SK-N-SH (cell line): ENCODE results near the gene DPP4. TPM values are rescaled to one million over a fixed set of nuclear protein-coding genes. Genes with fewer than 3 reads are reported as not detected.

Experiments used
- CTCF ChIA-PET: fragments of 300-600, 350-600 bp; formaldehyde crosslinking; extraction: SDS; loops from one replicate; lab custom pipeline; 2021; lab: Yijun Ruan, JAX
- POLR2A ChIA-PET: fragments of 350-600 bp; sonication (Branson Sonifier 250); formaldehyde crosslinking; extraction: SDS; loops from one replicate; lab custom pipeline; 2020; ENCODE audit warnings: antibody characterized with exemption, inconsistent platforms; lab: Yijun Ruan, JAX
- DNase-seq: peaks from one replicate; pipeline ENCODE4 v3.0.0; 2012
- H2AFZ ChIP-seq: fragments of 200-600 bp; sonication (generic); 2 replicates; pipeline ENCODE4 v1.8.1; 2016; ENCODE audit warnings: antibody characterized with exemption, mild to moderate bottlenecking, low read depth
- H3F3A ChIP-seq: fragments of 200-600 bp; sonication (generic); replicated peaks from 2 replicates; pipeline ENCODE3; 2016; ENCODE audit warnings: antibody characterized with exemption, mild to moderate bottlenecking; ENCODE audit not compliant: insufficient read depth
- H3K27ac ChIP-seq, 2 experiments: fragments of 200-500 bp in 1 of 2; fragments of 200-600 bp in 1 of 2; sonication (Bioruptor generic) in 1 of 2; sonication (generic), shearing (Covaris generic) in 1 of 2; 2 replicates each; pipeline versions ENCODE4 v1.5.1 to v1.6.1; 2014 to 2016; ENCODE audit warnings: low read depth in 2 of 2, inconsistent platforms in 1 of 2, low read length in 1 of 2, mild to moderate bottlenecking in 1 of 2, mixed read lengths in 1 of 2
- H3K27me3 ChIP-seq: fragments of 200-600 bp; sonication (generic), shearing (Covaris generic); 2 replicates; pipeline ENCODE4 v1.6.1; 2016; ENCODE audit warnings: mixed run types; ENCODE audit not compliant: insufficient read depth
- H3K36me3 ChIP-seq, 2 experiments: fragments of 200-500 bp in 1 of 2; fragments of 200-600 bp in 1 of 2; sonication (Bioruptor generic) in 1 of 2; sonication (generic) in 1 of 2; replicated peaks in 1 of 2; 2 replicates each; pipeline versions ENCODE3 to v1.5.1; 2014 to 2016; ENCODE audit warnings: low read length in 1 of 2, mild to moderate bottlenecking in 1 of 2; ENCODE audit not compliant: insufficient read depth in 2 of 2, control insufficient read depth in 1 of 2
- H3K4me1 ChIP-seq, 2 experiments: fragments of 200-500 bp in 1 of 2; fragments of 200-600 bp in 1 of 2; sonication (Bioruptor generic) in 1 of 2; sonication (generic), shearing (Covaris generic) in 1 of 2; 2 replicates each; pipeline versions ENCODE4 v1.5.1 to v1.6.1; 2014 to 2016; ENCODE audit warnings: low read depth in 1 of 2, low read length in 1 of 2, mixed run types in 1 of 2; ENCODE audit not compliant: insufficient read depth in 2 of 2, control insufficient read depth in 1 of 2
- H3K4me2 ChIP-seq: fragments of 200-600 bp; sonication (generic), shearing (Covaris generic); 2 replicates; pipeline ENCODE4 v1.6.1; 2017; ENCODE audit warnings: mixed run types
- H3K4me3 ChIP-seq, 2 experiments: fragments of 200-500 bp in 1 of 2; fragments of 200-600 bp in 1 of 2; sonication (Bioruptor generic) in 1 of 2; sonication (generic), shearing (Covaris generic) in 1 of 2; 2 replicates each; pipeline versions ENCODE4 v1.5.1 to v1.8.1; 2014 to 2016; ENCODE audit warnings: low read depth in 2 of 2, inconsistent platforms in 1 of 2, low read length in 1 of 2, mild to moderate bottlenecking in 1 of 2, mixed read lengths in 1 of 2, moderate library complexity in 1 of 2
- H3K79me2 ChIP-seq: fragments of 200-600 bp; sonication (generic); 2 replicates; pipeline ENCODE4 v1.8.1; 2017; ENCODE audit warnings: mild to moderate bottlenecking; ENCODE audit not compliant: insufficient read depth
- H3K9ac ChIP-seq: fragments of 200-600 bp; sonication (generic); 2 replicates; pipeline ENCODE4 v1.6.1; 2017; ENCODE audit warnings: mixed run types
- H3K9me2 ChIP-seq: fragments of 200-600 bp; sonication (generic); 2 replicates; pipeline ENCODE4 v1.6.1; 2017; ENCODE audit warnings: mixed run types
- H3K9me3 ChIP-seq: fragments of 200-600 bp; sonication (generic); 2 replicates; pipeline ENCODE4 v1.6.1; 2017; ENCODE audit warnings: mixed run types, mild to moderate bottlenecking, moderate library complexity
- H4K20me1 ChIP-seq: fragments of 200-600 bp; sonication (generic); 2 replicates; pipeline ENCODE4 v1.6.1; 2017; ENCODE audit warnings: mild to moderate bottlenecking, mixed run types; ENCODE audit not compliant: insufficient read depth
- CTCF ChIP-seq: fragments of 200-600 bp; sonication (generic); IDR thresholded peaks from 2 replicates; pipeline ENCODE4 v1.6.1; 2017; ENCODE audit warnings: antibody characterized with exemption, mild to moderate bottlenecking, moderate library complexity
- ELF1 ChIP-seq: IDR thresholded peaks from 2 replicates; pipeline ENCODE4 v1.4.0; 2012
- EP300 ChIP-seq, 2 experiments: IDR thresholded peaks; 2 replicates each; pipeline versions ENCODE4 v1.4.0 to v1.6.1; 2012; ENCODE audit warnings: borderline replicate concordance in 1 of 2, low read depth in 1 of 2, low read length in 1 of 2
- FOSL2 ChIP-seq: IDR thresholded peaks from 2 replicates; pipeline ENCODE4 v1.4.0; 2012; ENCODE audit warnings: low read depth, mild to moderate bottlenecking, moderate library complexity, borderline replicate concordance
- GABPA ChIP-seq: IDR thresholded peaks from 2 replicates; pipeline ENCODE4 v1.4.0; 2012; ENCODE audit warnings: low read depth, mild to moderate bottlenecking
- JUND ChIP-seq: IDR thresholded peaks from 2 replicates; pipeline ENCODE4 v1.4.0; 2012
- MAX ChIP-seq: IDR thresholded peaks from 2 replicates; pipeline ENCODE4 v1.4.0; 2012; ENCODE audit warnings: low read depth
- MEF2A ChIP-seq: IDR thresholded peaks from 2 replicates; pipeline ENCODE4 v1.4.0; 2012; ENCODE audit warnings: low read depth, borderline replicate concordance
- NFIC ChIP-seq: IDR thresholded peaks from 2 replicates; pipeline ENCODE4 v1.4.0; 2012; ENCODE audit warnings: borderline replicate concordance
- POLR2AphosphoS5 ChIP-seq: IDR thresholded peaks from 2 replicates; pipeline ENCODE4 v1.6.1; 2012; ENCODE audit warnings: low read depth, low read length
- RCOR1 ChIP-seq: fragments of 150-350 bp; IDR thresholded peaks from 2 replicates; pipeline ENCODE4 v1.6.1; 2017; ENCODE audit warnings: antibody characterized with exemption, low read length
- REST ChIP-seq: IDR thresholded peaks from 2 replicates; pipeline ENCODE4 v1.6.1; 2012; ENCODE audit warnings: mild to moderate bottlenecking, low read depth, low read length, moderate library complexity
- RFX5 ChIP-seq: IDR thresholded peaks from 2 replicates; pipeline ENCODE4 v1.6.1; 2012; ENCODE audit warnings: mild to moderate bottlenecking, improper control_type of control experiment, low read length
- RXRA ChIP-seq: IDR thresholded peaks from 2 replicates; pipeline ENCODE4 v1.4.0; 2012; ENCODE audit warnings: low read depth, mild to moderate bottlenecking, borderline replicate concordance
- SIN3A ChIP-seq: IDR thresholded peaks from 2 replicates; pipeline ENCODE4 v1.6.1; 2012; ENCODE audit warnings: low read depth, mild to moderate bottlenecking, low read length, moderate library complexity, borderline replicate concordance
- TEAD4 ChIP-seq: IDR thresholded peaks from 2 replicates; pipeline ENCODE4 v1.4.0; 2012; ENCODE audit warnings: mild to moderate bottlenecking, borderline replicate concordance; ENCODE audit not compliant: insufficient read depth
- USF1 ChIP-seq: IDR thresholded peaks from 2 replicates; pipeline ENCODE4 v1.4.0; 2012; ENCODE audit warnings: low read depth, borderline replicate concordance
- YY1 ChIP-seq: IDR thresholded peaks from 2 replicates; pipeline ENCODE4 v1.4.0; 2012; ENCODE audit warnings: low read depth, mild to moderate bottlenecking
- WGBS: methylation state at CpG from one replicate; pipeline ENCODE4 v1.1.6; 2017; ENCODE audit warnings: low lambda C conversion rate; 5-methylcytosine and 5-hydroxymethylcytosine counted together
- polyA plus RNA-seq, 3 experiments: library from polyadenylated mRNA; depleted of rRNA; stranded (reverse); fragments of >200 nt; gene quantifications; 2 replicates each; pipeline ENCODE4 v1.2.3, GENCODE V29; 2012

Gene DPP4
- polyA plus RNA-seq, 1 of the 3 experiments (the other 2 are of a cell fraction) = 5.0 TPM

GRCh38 chr2:162030363-162031190, 43.4 kb downstream of the DPP4 start:
- no peak overlapping the region for H3K9ac ChIP-seq
- no peak overlapping the region for H2AFZ ChIP-seq
- H3K27ac ChIP-seq = no peak overlapping the region
- no peaks in the 10 kb centered on the region for H4K20me1 ChIP-seq
- H3F3A ChIP-seq = peaks cover 11% of the 10 kb centered on the region
- H3K79me2 ChIP-seq = no peaks in the 10 kb centered on the region
- H3K9me2 ChIP-seq = no peaks in the 10 kb centered on the region
- H3K4me3 ChIP-seq = no peak overlapping the region
- peaks cover 2 to 5% of the 10 kb centered on the region in 2 experiments; a peak in 3 of 4 replicates for H3K4me1 ChIP-seq
- H3K4me2 ChIP-seq = no peak overlapping the region
- H3K27me3 ChIP-seq = no peaks in the 10 kb centered on the region
- WGBS = 80% methylated on average over 9 of the region's 9 CpGs
- ChIA-PET POLR2A (no interaction called here), CTCF (interaction anchor here (0.9 kb wide), 1 partner anchor 43 kb away, joined by 3 read pairs; no protein-coding TSS in a partner anchor)
- no peaks in the 10 kb centered on the region for H3K9me3 ChIP-seq
- no peaks in the 10 kb centered on the region for H3K36me3 ChIP-seq
- DNase-seq = no peak
- no peak for TF ChIP-seq FOSL2
- no peak for TF ChIP-seq REST
- TF ChIP-seq RCOR1 = no peak

- Histone ChIP-seq H3K79me2 (no peaks in the 10 kb centered on the region), H4K20me1 (no peaks in the 10 kb centered on the region), H3K9me3 (no peaks in the 10 kb centered on the region), H3F3A (peaks cover 11% of the 10 kb centered on the region), H3K36me3 (no peaks in the 10 kb centered on the region), H3K9me2 (no peaks in the 10 kb centered on the region), H3K4me1 (peaks cover 2 to 5% of the 10 kb centered on the region in 2 experiments; a peak in 3 of 4 replicates), H3K4me2 (peak overlapping the region; percentile 54; the same call in 1 of the 2 replicates), H3K27ac (no peak overlapping the region), H2AFZ (no peak overlapping the region), H3K4me3 (no peak overlapping the region), H3K9ac (no peak overlapping the region), H3K27me3 (no peaks in the 10 kb centered on the region)
- POLR2A ChIA-PET = no interaction called here
- 24% methylated on average over 9 of the region's 9 CpGs for WGBS
- CTCF ChIA-PET = no interaction called here
- DNase-seq = peak; percentile 9
- TF ChIP-seq NFIC = peak; percentile 94
- 0 out of 2 replicates have a peak, but pooled peaks have one; percentile 16 for TF ChIP-seq RXRA
- peak; percentile 95 for TF ChIP-seq FOSL2
- TF ChIP-seq ELF1 = no peak
- peak; percentile 67; the same call in 1 of the 2 replicates for TF ChIP-seq TEAD4
- TF ChIP-seq EP300 (IDR thresholded peaks at IDR 0.05; ENCODE audit: borderline replicate concordance in 1 of 2, low read depth in 1 of 2, low read length in 1 of 2) = peak in 1 of 2 experiments; percentile 75; a peak in 1 of 4 replicates
- TF ChIP-seq CTCF = no peak
- peak; percentile 37; the same call in 1 of the 2 replicates for TF ChIP-seq SIN3A
- peak; percentile 70; the same call in 1 of the 2 replicates for TF ChIP-seq MAX
- TF ChIP-seq RCOR1 = no peak
- TF ChIP-seq GABPA = no peak
- TF ChIP-seq POLR2AphosphoS5 = peak; percentile 4; the same call in 1 of the 2 replicates
- no peak for TF ChIP-seq USF1
- TF ChIP-seq JUND = peak; percentile 84
- TF ChIP-seq MEF2A = peak; percentile 43; the same call in 1 of the 2 replicates
- no peak for TF ChIP-seq RFX5
- TF ChIP-seq YY1 = 0 out of 2 replicates have a peak, but pooled peaks have one; percentile 33
These were observed 44.6 kb downstream of the DPP4 start for GRCh38 chr2:162029287-162029901.
